ENCODE data around the gene FAM107A.
A peak's percentile ranks its signal among the peaks of the same experiment; 100 is the strongest.

FAM107A gene

DNA sequence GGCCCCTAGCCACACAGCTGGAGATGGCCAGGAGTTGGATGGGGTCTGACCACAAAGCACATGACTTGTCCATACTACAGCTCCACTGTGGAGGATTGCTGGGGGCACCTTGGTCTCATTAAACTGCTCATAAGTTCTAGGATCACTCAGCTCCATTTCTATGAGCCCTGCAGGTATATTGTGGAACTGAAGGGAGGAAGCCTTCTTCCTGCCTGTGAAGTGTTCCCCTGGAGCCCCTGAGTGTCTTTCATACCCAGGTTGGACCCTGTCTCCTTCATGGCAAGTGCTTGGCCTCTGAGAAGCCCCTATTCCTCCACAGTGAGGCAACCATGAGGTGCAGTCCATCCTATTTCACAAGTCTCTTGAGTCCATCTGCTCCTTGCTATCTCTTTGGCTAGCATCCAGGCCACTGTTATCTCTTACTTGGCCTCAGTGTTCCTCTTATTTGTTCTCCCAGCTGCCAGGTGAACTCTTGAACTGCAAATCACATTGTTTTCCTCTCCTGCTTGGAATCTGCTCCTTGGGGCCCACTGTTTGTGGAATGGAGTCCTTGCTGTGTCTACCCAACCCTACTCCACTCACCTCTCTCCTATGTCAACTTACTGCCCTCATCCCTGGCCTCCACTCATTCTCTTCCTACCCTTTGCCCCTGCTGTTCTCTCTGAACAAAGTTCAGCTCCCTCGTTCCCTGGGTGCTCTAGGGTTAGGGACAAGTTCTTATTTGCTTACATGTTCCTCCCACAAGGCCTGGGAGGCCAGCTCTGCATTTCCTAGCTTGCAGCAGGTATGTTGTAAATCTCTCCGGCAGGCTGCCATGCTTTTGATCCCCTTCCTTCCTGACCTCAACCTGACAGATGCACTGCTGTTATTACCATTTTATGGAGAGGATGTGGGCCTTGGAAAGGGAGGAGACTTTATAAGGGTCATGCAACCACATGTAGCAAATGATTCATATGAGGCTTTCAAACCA lies 41.4 kb downstream of the FAM107A start:
- peak; percentile 4 for DNase-seq

DNA sequence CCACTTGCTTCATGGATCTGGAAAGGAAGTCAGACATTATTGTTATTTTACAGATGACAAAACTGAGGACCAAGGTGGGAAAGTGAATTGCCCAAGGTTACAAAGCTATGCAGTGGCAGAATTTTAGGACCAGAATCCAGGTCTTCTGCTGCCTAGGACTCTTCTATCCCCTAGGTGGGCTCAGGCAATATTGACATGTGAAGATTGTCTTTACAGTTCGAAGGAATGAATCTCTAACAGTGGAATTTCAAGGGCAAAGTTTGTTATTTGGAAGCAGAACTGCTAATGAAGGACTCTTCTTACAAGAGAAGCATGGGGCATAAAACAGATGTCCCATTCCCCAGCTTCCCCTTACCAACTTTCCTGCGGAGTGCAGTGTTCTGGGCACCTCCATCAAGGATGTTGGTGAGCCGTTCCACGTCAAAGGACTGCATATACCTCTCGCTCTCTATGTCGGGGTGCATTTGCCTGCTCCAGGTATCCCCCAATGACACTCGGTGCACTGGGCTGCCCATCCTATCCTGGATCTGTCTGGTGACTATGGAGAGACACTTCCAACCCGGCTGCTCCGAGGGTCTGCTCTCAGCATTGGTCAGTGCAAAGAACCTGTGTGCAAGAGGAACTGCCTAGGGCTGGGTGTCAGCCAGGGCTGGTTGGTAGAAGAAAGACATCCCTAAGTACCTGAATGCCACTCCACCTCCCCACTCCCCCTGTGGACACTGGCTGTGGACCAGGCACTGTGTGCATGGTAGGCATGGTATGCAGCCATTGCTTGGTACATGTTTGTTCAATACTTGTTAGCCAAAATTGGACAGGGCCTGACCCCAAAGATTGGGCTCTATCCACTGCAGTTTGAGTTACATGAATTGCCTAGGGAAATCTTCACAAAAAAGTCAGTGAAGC lies 42.3 kb downstream of the FAM107A start:
- DNase-seq, result no peak

DNA sequence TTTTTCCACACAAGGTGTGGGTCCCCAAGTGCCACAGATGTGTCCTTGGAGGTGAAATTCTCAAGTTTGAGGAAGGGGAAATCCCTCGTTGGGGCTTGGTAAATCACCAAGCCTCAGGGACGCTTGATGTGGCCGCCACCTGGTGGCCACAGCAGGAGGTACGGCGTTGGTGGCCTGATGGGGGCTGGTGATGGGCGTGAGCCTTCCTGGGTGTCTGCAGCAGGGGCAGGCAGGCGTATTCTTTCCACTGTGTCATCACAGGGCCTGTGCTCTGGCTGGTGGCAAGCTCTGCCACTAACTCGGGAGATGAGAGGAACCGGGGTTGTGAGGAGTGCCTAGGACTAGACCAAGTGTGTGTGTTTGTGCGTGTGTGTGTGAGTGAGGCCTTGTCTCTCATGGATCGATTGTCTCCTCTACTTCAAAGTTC lies 44.4 kb downstream of the FAM107A start:
- DNase-seq, result peak; percentile 48

DNA sequence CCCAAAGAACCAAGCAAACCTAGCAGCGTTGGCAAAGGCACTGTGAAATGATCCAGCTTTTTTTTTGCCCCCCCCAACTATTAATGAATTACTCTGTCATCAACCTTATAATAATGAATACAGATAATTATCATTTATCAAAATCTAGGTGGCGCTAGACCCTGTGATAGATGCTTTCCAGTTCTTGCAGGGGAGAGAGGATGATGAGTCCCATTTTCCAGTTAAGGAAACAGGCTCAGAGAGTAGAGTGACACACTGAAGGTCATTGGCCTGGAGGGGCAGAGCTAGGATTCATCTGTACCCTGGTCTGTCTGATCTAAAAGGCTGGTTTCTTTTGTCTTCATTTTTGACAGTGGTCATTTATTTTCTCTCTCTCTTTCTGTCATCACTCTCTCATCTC lies 45.2 kb downstream of the FAM107A start:
- DNase-seq, result no peak

DNA sequence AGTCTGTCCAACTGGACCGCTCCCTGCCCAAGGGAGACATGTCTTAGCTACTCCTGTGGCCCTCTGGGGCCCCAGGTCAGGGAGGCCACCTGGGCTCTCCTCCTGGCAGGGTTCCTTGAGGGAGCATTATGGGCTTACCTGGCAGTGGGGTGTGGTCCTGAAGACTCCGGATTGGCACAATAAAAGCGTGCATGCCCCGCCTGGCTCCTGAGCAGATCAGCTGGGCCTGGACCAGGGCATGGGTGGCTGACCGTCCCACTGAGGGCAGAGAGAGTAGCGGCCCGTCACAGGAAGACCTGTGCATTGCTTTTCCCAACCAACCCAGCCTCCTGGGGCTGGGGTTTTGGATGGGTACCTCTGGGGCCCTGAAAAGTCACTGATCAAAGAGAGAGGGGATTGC lies 45.6 kb downstream of the FAM107A start:
- no peak for DNase-seq

DNA sequence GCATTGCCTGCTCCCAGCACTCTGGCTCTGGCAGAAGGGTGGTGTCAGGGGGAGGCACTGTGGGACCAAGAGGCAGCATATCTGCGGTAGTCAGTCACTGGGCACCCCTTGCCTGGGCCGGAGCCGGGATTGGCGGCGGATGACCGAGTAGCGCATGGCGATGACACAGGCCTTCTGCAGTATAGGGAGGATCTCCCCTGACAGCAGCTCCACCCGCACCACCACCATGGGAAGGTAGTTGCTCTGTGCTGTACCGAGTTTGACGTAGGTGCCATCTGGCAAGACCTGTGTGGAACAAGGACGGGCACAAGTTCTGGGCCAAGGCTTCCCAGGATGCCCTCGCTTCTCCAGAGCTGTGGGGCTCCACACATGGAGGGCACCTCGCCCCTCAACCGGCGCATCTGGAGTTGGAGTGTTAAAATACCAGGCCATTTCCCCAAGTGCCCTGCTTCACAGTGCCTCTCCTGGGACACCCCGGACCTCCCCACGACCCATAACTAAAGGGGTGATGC lies 46.8 kb downstream of the FAM107A start:
- DNase-seq, result no peak

DNA sequence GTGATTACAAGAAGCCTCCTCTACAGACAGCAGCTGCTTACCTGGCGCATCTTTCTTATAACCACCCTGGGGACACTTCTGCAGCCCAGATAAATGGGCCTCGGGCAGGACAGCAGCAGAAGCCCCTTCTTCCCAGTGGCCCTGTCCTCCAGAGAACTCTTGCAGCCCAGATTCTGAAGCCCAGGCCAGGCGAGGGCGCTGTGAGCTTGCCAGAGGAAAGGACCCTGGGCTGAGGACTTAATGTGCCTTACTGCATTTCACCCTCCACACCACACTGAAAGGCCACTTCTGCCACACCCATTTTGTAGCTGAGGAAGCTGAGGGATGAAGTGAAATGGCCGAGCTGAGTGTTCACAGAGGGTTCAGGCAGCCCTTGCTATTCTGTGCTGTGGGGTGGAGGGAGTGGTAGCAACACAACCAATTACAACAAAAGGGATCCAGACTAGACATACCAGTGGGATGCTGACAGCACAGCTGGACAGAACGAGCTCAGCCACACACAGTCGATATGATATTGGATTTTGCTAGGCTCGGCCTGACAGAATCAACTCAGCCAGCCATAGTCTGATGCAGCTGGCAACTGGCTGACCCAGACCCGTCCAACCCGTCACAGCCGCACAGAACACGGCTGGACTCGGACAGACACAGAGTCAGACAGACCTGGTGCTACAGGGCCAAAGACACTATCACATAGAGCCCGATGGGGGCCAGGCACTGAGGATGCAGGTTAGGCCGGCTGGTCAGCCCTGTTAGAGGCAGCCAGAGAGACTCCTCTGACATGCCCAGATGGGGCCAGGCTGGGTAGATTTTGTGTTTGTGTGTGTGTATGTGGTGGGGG lies 47.5 kb downstream of the FAM107A start:
- DNase-seq, result no peak

DNA sequence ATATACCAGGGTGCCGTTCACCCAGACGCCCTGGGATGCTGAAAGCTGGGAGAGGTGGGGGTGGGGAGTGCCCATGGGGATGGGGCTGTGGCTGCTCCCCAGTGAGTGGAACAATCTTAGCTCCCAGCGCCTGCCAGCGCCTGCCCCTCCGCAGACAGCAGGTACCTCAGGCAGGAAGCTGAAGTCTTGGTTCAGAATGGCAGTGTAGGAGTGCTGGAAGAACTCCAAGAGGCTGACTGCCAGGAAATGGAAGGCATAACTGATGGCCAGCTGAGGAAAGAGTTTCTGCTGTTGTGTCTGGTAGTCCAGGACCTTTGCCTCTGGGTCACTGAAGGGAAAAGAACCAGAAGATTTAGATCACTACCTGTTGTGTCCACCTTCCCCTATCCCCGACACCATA lies 48.6 kb downstream of the FAM107A start:
- DNase-seq, result peak; percentile 71

DNA sequence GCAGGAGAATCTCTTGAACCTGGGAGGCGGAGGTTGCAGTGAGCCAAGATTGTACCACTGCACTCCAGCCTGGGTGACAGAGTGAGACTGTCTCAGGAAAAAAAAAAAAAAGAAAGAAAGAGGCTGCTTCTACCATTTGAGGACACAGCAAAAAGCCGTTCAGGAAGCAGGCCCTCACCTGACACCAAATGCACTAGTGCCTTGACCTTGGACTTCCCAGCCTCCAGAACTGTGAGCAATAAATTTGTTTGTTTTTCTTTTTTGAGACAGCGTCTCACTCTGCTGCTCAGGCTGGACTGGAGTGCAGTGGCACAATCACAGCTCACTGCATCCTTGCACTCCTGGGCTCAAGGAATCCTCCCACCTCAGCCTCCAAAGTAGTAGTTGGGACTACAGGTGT lies 49.8 kb downstream of the FAM107A start:
- peak; percentile 2 for DNase-seq

DNA sequence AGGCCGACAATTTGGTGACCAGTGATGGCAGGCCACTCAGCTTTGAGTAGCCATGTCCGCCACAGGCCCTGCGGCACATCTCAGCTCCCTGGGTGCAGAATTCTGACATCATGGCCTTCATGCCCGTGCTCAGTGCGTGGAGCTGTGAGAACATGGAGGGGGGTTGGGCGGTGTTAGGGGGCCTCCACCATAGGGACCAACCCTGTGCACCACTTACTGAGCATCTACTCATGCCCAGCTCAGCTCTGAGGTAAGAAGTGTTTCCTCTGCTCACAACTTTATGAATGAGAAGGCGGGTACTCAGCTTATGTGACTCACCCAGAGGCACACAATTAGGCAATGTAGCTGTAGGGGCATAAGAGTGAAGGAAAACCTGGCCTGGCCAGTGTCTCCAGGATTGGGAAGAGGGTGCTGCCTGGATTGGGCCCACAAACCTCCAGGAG lies 50.7 kb downstream of the FAM107A start:
- peak; percentile 57 for DNase-seq

DNA sequence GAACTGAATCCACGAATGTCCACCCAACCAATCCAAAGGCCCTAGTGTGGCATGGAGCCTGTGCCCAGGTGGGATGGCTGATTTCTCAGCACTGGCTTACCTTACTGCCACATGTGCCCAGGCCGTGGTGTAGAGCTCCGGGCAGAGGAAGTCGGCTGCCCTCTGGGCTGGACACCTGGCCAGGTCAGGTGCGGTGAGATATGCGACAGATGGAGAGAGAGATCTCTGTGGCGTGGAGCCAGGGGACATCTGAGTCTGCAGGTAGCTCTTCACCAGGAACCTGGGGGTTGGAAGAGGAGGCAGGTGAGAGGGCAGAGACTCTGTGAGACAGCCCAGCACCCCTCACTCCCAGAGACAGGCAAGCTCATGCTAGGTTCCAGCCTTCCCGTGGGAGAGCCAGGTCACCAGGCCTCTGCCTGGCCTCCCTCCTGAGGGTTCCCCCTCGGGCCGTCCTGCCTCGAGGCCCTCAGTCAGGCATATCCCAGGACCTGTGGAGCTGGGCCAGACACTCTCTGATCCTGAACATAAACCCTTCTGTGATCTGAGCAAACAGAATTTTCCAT lies 52.8 kb downstream of the FAM107A start:
- no peak for DNase-seq

DNA sequence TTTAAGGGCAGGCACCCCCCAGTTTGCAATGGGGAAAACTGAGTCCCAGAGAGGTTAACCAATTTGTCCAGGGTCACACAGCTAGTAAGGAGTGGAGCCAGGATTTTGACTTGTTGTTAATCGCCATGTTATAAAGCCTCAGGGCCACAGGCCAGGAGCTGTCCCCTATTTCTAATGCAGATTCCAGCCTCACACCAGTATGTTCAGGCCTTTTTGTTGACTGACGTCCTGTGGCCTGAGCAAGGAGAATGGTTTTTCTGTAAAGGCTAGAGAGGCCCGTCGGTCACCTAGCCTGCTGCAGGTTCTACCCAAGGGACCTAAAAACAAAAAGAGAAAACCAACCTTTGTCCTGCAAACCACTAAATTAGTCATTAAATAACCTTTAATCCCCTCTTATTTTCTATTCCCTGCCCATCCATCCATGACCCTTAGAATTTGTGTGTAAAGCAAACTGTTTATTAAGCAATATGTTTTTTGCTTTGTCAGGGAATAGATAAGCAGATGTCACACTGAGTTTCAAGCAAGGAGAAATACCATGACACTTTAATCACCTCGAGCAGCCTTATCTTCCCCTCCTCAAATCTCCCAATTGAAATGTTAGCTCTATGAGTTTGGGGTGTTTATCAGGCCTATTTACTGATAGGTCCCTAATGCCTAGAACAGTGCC lies 54.3 kb downstream of the FAM107A start:
- no peak for DNase-seq

DNA sequence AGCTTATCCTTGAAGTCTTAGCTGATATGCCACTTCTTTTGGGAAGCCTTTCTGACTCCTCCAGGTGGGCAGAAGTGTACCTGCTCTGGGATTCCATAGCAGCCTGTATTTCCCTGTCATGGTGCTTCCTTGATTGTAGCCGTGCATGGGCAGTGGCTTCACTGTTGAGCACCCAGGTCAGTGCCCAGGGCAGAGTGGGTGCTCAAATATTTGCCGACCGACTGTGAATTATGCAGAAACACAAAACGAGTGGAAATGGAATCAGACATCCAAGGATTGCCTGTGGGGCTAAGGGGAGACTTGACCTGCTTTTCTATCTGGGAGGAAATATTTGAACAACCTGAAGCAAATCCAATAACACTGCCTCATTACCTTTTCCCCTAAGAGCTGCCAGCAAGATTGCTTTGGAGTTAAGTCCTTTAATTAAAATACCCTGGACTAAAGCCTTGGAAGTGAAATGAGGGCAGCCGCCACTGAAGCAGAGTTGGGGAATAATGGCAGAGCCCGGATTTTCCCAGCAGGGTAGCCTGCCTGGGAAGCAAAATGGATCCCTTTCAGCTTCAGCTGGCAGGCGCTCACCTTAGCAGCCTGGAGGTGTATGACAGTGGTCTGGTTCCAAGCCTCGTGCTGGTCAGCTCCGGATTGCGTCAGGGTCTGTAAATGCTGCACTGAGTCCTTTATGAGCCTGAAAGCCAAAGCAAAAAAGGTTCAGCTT lies 55.1 kb downstream of the FAM107A start:
- no peak for DNase-seq

DNA sequence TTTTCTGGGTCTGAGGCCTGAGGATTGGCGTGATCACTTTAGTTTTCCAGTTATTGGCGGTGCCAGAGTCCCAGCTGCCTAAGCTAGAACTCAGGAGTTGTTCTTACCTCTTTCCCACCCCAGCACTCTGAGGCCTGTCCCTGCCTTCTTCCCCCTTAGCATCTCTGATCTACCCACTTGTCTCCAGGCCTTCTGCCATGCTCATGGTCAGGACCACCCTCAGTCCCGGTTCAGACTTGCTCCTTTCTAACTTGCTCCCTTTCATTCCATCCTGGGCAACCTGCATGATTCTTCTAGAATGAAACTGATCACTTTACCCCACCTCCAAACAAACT lies 55.9 kb downstream of the FAM107A start:
- DNase-seq, result no peak

DNA sequence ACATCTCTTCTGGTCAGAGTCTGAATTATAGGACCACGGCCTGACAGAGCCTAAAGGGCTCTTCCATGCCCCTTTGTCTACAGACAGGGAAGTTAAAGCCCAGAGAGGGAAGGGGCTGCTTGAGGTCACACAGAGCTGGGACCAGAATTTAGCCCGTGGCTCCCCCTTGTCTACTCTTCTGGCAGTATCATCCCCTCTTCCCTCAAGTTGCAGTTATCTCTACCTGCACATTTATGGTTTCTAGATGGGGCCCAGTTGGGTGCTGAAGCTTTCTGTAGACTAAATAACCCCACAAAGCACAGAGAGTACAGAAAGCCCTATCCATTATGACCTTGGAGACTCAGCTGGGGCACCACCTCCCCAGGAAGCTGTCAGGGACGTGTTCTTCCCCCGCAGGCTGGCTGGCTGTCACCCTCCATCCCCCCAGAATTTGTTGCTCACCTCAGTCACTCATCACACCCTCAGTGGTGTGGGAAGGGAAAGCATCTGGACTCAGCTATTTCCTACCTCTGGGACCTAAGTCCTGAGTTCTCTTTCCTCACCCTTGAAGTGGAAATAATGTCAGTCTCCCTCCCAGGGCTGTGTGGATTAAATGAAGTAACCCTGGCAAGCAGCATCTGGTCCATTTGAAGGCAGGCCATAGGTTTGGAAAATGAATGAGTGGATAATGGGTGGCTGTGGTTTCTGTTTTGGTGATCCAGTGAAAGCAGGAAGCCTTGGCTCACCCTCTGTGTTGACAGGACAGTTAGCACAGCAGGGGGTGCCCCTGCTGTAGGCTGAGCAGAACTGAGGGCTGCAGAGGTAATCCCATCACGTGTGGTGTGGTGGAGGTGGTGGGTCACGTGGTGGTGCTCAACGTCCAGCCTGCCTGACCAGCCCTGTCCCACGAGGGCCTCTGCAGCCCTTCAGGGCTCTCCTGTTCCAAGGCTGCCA lies 56.5 kb downstream of the FAM107A start:
- DNase-seq, result no peak

DNA sequence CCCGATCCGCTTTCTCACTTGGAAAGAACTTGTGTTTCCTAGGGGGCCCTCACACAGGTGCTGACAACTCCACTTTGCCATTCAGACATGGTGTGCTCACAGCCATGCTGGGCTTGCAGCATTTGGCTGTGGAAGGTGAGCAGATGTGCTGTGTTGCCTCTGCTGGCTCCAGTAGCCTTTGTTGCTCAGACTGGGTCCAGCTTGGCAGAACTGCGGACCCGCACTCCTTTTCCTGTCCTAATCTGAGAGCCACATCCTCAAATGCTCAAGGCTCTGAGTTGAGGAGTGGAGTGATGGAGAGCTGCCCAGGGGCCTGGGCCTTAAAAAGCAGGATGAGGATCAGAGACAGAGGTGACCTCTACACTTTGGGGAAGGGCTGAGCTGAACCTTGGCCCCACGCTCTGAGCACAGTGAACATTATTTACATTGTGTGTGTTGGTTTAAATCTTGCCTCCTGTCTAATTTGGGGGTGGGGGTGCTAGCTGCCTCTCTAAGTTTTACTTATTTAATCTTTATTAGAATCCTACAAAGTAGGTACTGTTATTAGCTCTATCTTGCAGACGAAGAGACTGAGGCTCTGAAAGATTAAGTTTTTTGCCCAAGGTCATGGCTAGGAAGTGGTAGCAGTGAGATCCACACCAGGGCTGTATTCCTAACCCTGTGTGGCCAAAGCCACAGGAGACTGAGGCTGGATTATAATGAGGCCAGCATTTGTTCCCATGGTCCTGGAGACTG lies 57.4 kb downstream of the FAM107A start:
- no peak for DNase-seq

DNA sequence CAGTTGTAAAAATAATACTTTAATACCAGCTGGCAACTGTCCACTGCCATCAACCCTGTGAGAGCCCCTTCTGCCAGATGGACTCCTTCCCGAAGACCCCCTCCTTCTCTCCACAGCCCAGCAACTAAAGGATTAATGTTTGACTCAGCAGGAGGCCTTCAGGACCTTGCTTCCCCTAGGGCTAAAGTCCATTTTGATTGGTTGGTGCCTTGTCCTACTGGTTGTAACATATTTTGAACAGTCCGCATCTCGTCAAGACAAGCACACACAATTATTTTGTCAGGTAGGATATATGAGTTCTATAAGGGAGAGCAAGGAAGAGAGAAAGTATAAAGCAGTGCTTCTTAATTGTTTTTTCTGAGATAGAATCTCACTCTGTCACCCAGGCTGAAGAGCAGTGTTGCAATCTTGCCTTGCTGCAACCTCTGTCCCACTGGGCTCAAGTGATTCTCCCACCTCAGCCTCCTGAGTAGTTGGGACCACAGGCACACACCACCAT lies 58.9 kb downstream of the FAM107A start:
- DNase-seq, result no peak

DNA sequence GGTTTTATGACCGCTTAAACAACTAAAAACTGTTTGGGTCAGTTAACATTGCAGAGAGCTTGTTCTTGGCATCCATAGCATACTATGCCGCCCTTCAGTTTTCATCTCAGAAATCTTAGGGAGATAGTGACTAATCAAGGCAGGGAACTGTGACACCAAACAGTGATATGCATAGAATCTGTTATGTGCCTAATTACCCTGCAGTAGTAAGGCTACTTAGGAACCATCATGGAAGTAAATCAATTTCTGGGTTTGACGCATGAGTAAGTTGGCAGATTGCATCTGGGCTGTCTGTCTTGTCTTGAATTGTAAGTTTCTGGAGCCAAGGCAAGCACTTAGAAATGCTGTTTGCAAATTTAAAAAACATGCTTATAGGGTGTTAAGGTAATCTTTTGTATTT lies 62.8 kb downstream of the FAM107A start:
- DNase-seq, result no peak

Data from kidney glomerular epithelial cell (primary cell).